ENCODE measurements around the gene STON1.

The STON1 gene

GRCh38 chr2:48529194-48529593, 760 bp upstream of the STON1 start:
- H3K27ac ChIP-seq: no peak overlapping the region
- TF ChIP-seq ZFX (IDR thresholded peaks at IDR 0.05) (no peak), CTCF (conservative IDR thresholded peaks at IDR 0.05) (no peak)

GRCh38 chr2:48529676-48530032, 300 bp upstream of the STON1 start:
- H3K27ac ChIP-seq: no peak overlapping the region; the same call in 1 of the 2 replicates
- no peak for TF ChIP-seq ZFX (IDR thresholded peaks at IDR 0.05)
- TF ChIP-seq CTCF (conservative IDR thresholded peaks at IDR 0.05): no peak

- no peak overlapping the region; the same call in 1 of the 2 replicates for H3K27ac ChIP-seq
- TF ChIP-seq ZFX (IDR thresholded peaks at IDR 0.05): no peak
- no peak for TF ChIP-seq CTCF (conservative IDR thresholded peaks at IDR 0.05)
Observed at GRCh38 chr2:48531141-48531648, 1.2 kb downstream of the STON1 start.

GRCh38 chr2:48532174-48532573, 2.2 kb downstream of the STON1 start:
- TF ChIP-seq ZFX (IDR thresholded peaks at IDR 0.05) (no peak), CTCF (conservative IDR thresholded peaks at IDR 0.05) (no peak)
- peak overlapping the region; percentile 45; the same call in 1 of the 2 replicates for H3K27ac ChIP-seq

GRCh38 chr2:48532824-48533223, 2.9 kb downstream of the STON1 start:
- peak overlapping the region; percentile 45; the same call in 1 of the 2 replicates for H3K27ac ChIP-seq
- TF ChIP-seq ZFX (IDR thresholded peaks at IDR 0.05): no peak
- no peak for TF ChIP-seq CTCF (conservative IDR thresholded peaks at IDR 0.05)

- TF ChIP-seq CTCF (conservative IDR thresholded peaks at IDR 0.05) (no peak), ZFX (IDR thresholded peaks at IDR 0.05) (no peak)
Observed at GRCh38 chr2:48534781-48535180, 4.8 kb downstream of the STON1 start.

GRCh38 chr2:48540237-48540935, 10.4 kb downstream of the STON1 start:
- no peak overlapping the region for H3K27ac ChIP-seq
- TF ChIP-seq ZFX (IDR thresholded peaks at IDR 0.05): no peak
- no peak for TF ChIP-seq CTCF (conservative IDR thresholded peaks at IDR 0.05)

More at GRCh38 chr2:48534781-48535180, 4.8 kb downstream of the STON1 start:
- no peak overlapping the region for H3K27ac ChIP-seq
